Lower leg skin (tissue), 3 donors: ENCODE results near the gene CREBL2.

ENCODE experiments used
- CTCF ChIP-seq, 3 donors: fragments of 450-650 bp; IDR thresholded peaks; one replicate each; pipeline ENCODE4 v1.5.1; 2016; ENCODE audit warnings: antibody characterized with exemption in 3 of 3, mild to moderate bottlenecking in 3 of 3, moderate library complexity in 2 of 3
- POLR2A ChIP-seq, 2 donors: fragments of 450-650 bp; IDR thresholded peaks; one replicate each; pipeline ENCODE4 v1.6.1; 2016 to 2017; ENCODE audit warnings: antibody characterized with exemption in 2 of 2, mild to moderate bottlenecking in 1 of 2, moderate library complexity in 1 of 2

GRCh38 chr12:12665194-12665593 lies 53.5 kb downstream of the CREBL2 start:
- TF ChIP-seq CTCF (IDR thresholded peaks at IDR 0.05) (no peak), POLR2A (IDR thresholded peaks at IDR 0.05) (no peak)
